NOMO-1 treated with DMSO at 0.1 percent for 48 hours (cell line): Measurements from ENCODE around the gene TIGD4.

Source experiments
- DNase-seq: peaks from one replicate; lab custom pipeline; 2025; ENCODE audit not compliant: unreplicated experiment; lab: John Stamatoyannopoulos, UW

Gene TIGD4

DNA sequence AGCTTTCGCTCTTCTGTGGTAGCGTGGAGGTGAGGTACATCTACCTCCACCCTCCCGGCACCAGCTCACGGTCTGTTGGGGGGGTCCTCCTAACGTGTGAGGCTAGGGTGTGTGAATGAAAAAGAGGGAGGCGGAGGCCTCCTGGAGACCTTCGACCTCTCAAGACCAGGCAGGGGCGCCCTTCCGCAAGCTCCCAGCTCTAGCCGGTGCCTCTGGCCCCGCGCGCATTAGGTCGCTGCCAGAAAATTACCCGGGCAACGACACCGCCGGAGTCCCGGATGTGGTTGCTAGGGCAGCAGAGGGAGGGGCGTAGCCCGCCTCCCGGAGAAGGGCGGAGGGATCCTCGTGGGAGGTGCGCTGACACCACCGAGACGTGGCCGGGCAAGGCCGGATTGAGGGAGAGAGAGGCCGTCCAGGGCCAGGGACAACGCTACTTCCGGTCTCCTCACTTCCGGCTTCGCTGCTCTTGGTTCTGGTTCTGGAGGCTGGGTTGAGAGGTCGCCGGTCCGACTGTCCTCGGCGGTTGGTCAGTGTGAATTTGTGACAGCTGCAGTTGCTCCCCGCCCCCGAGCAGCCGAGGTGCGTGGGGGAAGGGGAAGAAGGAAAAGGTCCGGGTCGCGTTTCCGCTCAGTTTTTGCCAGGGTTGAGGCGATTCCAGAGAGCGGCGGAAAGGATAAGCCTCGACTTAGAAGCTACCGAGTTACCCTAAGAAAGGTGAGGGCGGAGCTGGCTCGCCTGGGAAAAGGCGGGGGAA lies at the start of gene TIGD4, which contains the start of gene ARFIP1:
Gene TIGD4 (minus strand): TSS at position 218 of the 754 bp plus-strand sequence. CDS start 8,726 bp downstream, outside the sequence.
Gene ARFIP1 (plus strand): TSS at position 442 of the 754 bp plus-strand sequence. CDS start 49,680 bp downstream, outside the sequence.
- DNase-seq: peak; percentile 93

GRCh38 chr4:152828122-152828521 lies 48.6 kb upstream of the TIGD4 start:
- no peak for DNase-seq

DNA sequence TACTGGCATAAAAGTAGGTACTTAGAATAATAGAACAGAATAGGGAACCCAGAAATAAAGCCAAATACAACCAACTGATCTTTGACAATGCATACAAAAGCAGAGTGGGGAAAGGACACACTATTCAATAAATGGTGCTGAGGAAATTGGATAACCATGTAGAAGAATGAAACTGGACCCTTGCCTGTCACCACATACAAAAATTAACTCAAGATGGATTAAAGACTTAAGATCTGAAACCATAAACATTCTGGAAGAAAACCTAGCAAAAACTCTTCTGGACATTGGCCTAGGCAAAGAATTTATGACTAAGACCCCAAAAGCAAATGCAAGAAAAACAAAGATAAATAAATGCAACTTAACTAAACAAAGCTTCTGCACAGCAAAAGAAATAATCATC lies 45.8 kb upstream of the TIGD4 start:
- DNase-seq: no peak

GRCh38 chr4:152824561-152824960 lies 45.0 kb upstream of the TIGD4 start:
- no peak for DNase-seq

GRCh38 chr4:152822323-152822722 lies 42.8 kb upstream of the TIGD4 start:
- no peak for DNase-seq

DNA sequence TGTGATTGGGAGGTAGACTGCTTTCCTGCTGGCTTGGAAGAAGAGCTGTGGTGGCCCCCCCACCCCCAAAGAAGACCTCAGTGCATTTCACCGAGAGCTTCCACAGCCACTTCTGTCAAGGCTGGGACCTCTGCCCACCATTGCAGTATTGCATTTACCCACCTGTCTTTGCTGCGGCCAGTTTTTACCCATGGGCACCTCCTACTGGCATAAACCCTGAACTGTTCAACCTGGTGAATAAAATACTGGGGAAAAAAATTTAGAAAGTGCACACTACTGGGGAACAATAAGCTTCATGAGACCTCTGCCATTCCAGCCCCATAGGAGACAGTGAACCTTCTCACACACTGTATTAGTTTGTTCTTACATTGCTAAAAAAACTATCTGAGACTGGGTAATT lies 40.5 kb upstream of the TIGD4 start:
- no peak for DNase-seq

GRCh38 chr4:152819026-152819645 lies 39.6 kb upstream of the TIGD4 start:
- DNase-seq: no peak

- peak; percentile 48 for DNase-seq
Observed at GRCh38 chr4:152817331-152817730, 37.8 kb upstream of the TIGD4 start.

DNA sequence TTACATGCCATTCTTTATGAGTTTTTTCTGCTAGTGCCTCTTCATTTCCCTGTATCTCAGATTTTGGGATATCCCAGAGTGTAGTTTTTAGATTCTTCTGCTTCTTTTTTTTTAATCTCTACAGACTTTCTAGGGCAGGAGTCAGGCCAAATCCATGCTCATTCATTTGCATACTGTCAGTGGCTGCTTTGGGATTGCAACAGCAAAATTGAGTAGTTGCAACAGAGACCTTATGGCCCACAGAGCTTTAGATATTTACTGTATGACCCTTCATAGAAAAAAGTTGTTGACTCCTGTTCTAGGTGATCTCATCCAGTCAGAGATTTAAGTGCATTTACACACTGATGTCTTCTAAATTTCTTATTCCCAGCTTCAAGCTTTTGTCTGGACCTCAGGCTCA lies 35.5 kb upstream of the TIGD4 start:
- DNase-seq: no peak

DNA sequence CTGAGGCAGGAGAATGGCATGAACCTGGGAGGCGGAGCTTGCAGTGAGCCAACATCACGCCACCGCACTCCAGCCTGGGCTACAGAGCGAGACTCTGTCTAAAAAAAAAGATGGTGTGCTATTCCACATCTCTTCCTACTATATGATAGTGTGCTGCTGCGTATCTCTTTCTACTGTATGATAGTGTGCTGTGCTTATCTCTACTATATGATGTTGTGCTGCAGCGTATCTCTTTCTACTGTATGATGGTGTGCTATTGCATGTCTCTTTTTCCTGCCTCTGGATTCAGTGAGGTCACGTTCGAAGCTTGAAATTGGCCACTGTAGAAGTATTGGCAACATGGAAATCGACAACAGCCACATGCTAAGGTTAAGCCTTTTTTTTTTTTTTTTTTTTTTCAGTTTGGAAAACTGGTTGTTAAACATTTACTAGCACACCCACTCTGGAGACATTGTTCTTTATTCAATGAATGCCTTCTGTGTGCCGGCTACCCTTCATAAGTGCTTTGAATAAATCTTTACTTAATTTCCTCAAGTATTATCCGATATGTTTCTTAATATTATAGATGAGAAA lies 31.3 kb upstream of the TIGD4 start:
- no peak for DNase-seq

DNA sequence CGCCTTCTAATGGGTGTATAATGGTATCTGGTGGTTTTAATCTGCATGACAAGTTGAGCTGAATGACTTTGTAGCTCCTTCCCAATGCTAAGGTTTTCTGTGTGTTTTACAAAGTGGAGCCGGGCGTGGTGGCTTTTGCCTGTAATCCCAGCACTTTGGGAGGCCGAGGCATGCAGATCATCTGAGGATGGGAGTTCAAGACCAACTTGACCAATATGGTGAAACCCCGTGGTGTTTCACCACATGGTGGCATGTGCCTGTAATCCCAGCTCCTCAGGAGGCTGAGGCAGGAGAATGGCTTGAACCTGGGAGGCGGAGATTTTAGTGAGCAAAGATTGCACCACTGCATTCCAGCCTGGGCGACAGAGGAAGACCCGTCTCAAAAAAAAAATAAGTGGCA lies 29.1 kb upstream of the TIGD4 start:
- no peak for DNase-seq

DNA sequence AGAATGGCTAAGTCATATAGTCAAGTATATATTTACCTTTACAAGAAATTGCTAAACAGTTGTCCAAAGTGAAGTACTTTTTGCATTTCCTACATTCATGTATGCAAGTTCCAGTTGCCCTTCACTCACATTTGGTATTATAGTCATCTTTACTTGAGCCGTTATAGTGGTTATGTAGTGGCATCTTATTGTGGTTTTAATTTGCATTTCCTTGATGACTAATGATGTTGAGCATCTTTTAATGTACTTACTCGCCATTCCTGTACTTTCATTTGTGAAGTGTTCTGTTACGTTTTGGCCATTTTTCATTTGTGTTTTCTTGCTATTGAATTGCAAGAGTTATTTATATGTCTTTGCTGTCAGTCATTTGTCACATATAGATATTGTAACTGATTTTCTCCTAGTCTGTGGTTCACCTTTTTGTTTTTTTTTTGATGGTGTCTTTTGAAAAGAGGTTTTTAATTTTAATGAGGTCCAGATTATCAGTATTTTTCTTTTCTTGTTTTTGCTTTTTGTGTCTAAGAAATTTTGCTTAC lies 27.8 kb upstream of the TIGD4 start:
- DNase-seq: peak; percentile 6

GRCh38 chr4:152806501-152807125 lies 27.1 kb upstream of the TIGD4 start:
- no peak for DNase-seq

DNA sequence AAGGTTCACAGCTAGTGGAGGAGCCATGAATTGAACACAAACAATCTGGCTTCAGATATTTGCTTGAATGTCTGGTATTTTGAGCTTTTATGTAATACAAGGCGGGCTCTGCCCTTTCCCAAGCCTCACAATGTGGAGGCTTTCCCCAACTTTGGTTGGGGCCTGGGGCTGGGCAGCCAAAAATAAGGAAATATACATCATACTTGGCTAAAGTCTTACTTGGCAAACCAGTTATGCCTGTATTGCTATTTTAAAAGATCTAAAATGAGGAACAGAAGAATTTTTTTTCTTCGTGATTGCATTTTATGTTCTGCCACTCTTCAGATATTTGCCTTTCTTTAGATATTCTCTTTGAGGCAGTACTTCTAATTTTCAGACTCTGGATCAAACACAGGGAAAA lies 26.3 kb upstream of the TIGD4 start:
- peak; percentile 53 for DNase-seq

- DNase-seq: no peak
Observed at GRCh38 chr4:152805071-152805650, 25.6 kb upstream of the TIGD4 start.

DNA sequence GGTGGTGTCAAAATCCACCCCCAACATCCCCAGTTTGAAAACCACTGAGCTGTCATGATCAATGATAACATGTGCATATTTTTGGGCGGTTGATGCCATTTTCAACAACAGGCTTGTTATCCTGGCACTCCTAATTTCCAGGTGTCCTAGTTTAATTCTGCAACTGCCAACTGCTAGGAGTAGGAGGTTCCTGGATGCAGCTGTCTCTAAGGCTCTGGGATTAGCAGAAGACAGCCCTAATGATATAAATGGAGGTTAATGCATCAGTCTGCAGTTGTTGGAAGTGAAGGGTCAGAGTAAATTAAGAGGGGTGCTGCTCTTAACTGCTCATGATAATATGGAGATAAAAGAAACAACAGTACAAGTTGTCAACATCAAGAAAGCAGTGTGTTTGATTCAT lies 24.0 kb upstream of the TIGD4 start:
- no peak for DNase-seq

- DNase-seq: no peak
Observed at GRCh38 chr4:152795891-152796290, 16.4 kb upstream of the TIGD4 start.

GRCh38 chr4:152786627-152787026 lies 7.1 kb upstream of the TIGD4 start:
- DNase-seq: no peak

DNA sequence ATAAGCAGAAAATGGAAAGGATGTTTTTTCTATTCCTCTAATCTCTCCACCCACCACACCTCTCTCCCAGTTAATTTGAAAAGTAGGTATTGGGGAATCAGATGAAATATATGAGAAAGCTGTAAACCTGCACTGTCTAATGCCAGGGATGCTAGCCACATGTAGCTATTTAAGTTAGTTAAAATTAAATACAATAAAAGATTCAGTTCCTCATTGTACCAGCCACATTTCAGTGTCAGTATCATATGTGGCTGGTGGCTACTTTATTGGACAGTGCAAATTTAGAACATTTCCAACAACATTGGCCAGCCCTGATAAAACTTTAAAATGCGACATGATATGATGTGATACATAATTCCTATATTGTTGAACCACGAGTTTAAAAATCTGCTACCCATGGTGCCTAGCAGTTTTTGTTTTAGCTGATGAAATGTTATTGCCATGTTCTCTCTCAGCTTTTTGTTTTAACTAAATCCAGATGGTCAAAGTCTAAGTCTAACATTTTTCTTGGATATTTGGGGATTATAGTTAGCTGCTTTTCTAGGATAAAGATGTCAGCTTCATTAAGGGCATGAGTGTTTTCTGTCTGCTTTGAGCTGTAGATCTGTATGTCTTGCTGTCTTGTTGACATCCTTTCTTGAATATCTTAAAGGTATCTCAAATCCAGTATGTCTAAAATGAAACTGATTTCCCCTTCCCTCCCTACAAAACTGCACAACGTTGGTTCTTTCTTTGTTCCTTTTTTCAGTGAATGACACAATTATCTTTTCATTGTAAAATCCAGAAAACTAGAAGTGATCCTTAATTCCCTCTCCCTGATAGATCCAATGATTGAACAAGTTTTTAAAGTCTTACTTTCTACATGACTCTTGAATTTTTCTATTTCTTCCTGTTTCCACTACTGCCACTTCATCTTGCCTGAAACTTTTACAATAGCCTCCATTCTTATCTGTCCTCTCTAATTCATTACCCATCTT lies 6.4 kb upstream of the TIGD4 start:
- DNase-seq: peak; percentile 54
